K562 (cell line): ENCODE measurements around the gene TBRG1. TPM values are rescaled to one million over a fixed set of nuclear protein-coding genes. Genes with fewer than 3 reads are reported as not detected.

Experiments
- ELF1 ChIP-seq: fragments of 200-800 bp; sonication (Bioruptor generic); IDR thresholded peaks from 2 replicates; pipeline ENCODE4 v1.6.1; 2016; ENCODE audit warnings: missing genetic modification characterization, missing compliant biosample characterization
- ESRRB ChIP-seq: fragments of 250-450 bp; sonication (Bioruptor Pico); IDR thresholded peaks from 2 replicates; pipeline ENCODE4 v1.5.0; 2020; ENCODE audit warnings: mild to moderate bottlenecking, moderate library complexity, borderline replicate concordance
- ETV5 ChIP-seq: sonication (generic); formaldehyde crosslinking; IDR thresholded peaks from 2 replicates; pipeline ENCODE4 v1.4.0; 2020; ENCODE audit warnings: low read depth, mild to moderate bottlenecking, missing genetic modification reagents
- FOSL1 ChIP-seq: fragments of 200-800 bp; sonication (Bioruptor generic); conservative IDR thresholded peaks from 2 replicates; pipeline ENCODE4 v1.6.1; 2016; ENCODE audit warnings: missing genetic modification characterization, missing compliant biosample characterization
- HCFC1 ChIP-seq: IDR thresholded peaks from 2 replicates; pipeline ENCODE4 v1.6.1; 2012; ENCODE audit warnings: low read depth, low read length, improper control_type of control experiment
- HIVEP1 ChIP-seq: fragments of 250-450 bp; sonication (Bioruptor Pico); IDR thresholded peaks from 2 replicates; pipeline ENCODE4 v1.4.0; 2020; ENCODE audit warnings: mild to moderate bottlenecking
- ILF3 ChIP-seq: fragments of 450-650 bp; IDR thresholded peaks from 2 replicates; pipeline ENCODE4 v1.6.1; 2018; ENCODE audit warnings: antibody characterized with exemption, mild to moderate bottlenecking, moderate library complexity, borderline replicate concordance
- LEF1 ChIP-seq: fragments of 450-650 bp; IDR thresholded peaks from 2 replicates; pipeline ENCODE4 v1.6.1; 2016; ENCODE audit warnings: mild to moderate bottlenecking
- MAFG ChIP-seq: fragments of 450-650 bp; conservative IDR thresholded peaks from 2 replicates; pipeline ENCODE4 v1.6.1; 2016; ENCODE audit warnings: missing genetic modification characterization, missing compliant biosample characterization
- MCM2 ChIP-seq: fragments of 450-650 bp; IDR thresholded peaks from 2 replicates; pipeline ENCODE4 v1.6.1; 2017; ENCODE audit warnings: low read depth, mild to moderate bottlenecking
- NCOA4 ChIP-seq: fragments of 450-650 bp; IDR thresholded peaks from 2 replicates; pipeline ENCODE4 v1.6.1; 2018; ENCODE audit warnings: mild to moderate bottlenecking; ENCODE audit not compliant: partially characterized antibody
- NUFIP1 ChIP-seq: fragments of 450-650 bp; IDR thresholded peaks from 2 replicates; pipeline ENCODE4 v1.6.1; 2018; ENCODE audit not compliant: partially characterized antibody
- OTX1 ChIP-seq: fragments of 450-650 bp; formaldehyde crosslinking; IDR thresholded peaks from 2 replicates; pipeline ENCODE4 v1.4.0; 2022; ENCODE audit warnings: mild to moderate bottlenecking
- PHB2 ChIP-seq: fragments of 450-650 bp; IDR thresholded peaks from 2 replicates; pipeline ENCODE4 v1.6.1; 2017; ENCODE audit warnings: low read depth
- RBFOX2 ChIP-seq: fragments of 200-400 bp; formaldehyde crosslinking; IDR thresholded peaks from 2 replicates; pipeline ENCODE4 v1.6.1; 2017; ENCODE audit warnings: low read depth, mild to moderate bottlenecking, low read length, moderate library complexity
- SAFB2 ChIP-seq: fragments of 200-400 bp; formaldehyde crosslinking; IDR thresholded peaks from 2 replicates; pipeline ENCODE4 v1.6.1; 2018; ENCODE audit warnings: borderline replicate concordance, low read length, low read depth, moderate library complexity; ENCODE audit not compliant: severe bottlenecking
- SREBF2 ChIP-seq: sonication (generic); formaldehyde crosslinking; IDR thresholded peaks from 2 replicates; pipeline ENCODE4 v1.4.0; 2020; ENCODE audit warnings: mild to moderate bottlenecking, missing genetic modification reagents
- STAT6 ChIP-seq: sonication (generic); formaldehyde crosslinking; IDR thresholded peaks from 2 replicates; pipeline ENCODE4 v1.8.1; 2023; ENCODE audit warnings: mild to moderate bottlenecking, missing genetic modification reagents
- UBTF ChIP-seq, 2 experiments: IDR thresholded peaks; 2 replicates each; pipeline ENCODE4 v1.6.1; 2012; ENCODE audit warnings: improper control_type of control experiment in 2 of 2, low read depth in 2 of 2, low read length in 2 of 2, borderline replicate concordance in 1 of 2
- VEZF1 ChIP-seq: fragments of 200-800 bp; sonication (Bioruptor generic); IDR thresholded peaks from 2 replicates; pipeline ENCODE4 v1.6.1; 2017; ENCODE audit warnings: missing genetic modification characterization, missing compliant biosample characterization
- ZKSCAN1 ChIP-seq: fragments of 150-350 bp; IDR thresholded peaks from 2 replicates; pipeline ENCODE4 v1.6.1; 2016; ENCODE audit warnings: low read depth, low read length
- ZNF133 ChIP-seq: fragments of 250-450 bp; sonication (Bioruptor Pico); IDR thresholded peaks from 2 replicates; pipeline ENCODE4 v1.4.0; 2020; ENCODE audit warnings: mild to moderate bottlenecking
- ZNF184 ChIP-seq: sonication (generic); formaldehyde crosslinking; IDR thresholded peaks from 2 replicates; pipeline ENCODE4 v1.5.0; 2020; ENCODE audit warnings: missing genetic modification reagents
- polyA plus RNA-seq, 8 experiments: library from polyadenylated mRNA; depleted of rRNA in 4 of 8; stranded (reverse) in 5 of 8; unstranded in 3 of 8; fragments of >200 nt; fragmentation: Nextera tagmentation in 2 of 8; fragmentation: Illumina TruSeq in 1 of 8; extraction: Ambion mirVana in 2 of 8; extraction: Trizol in 1 of 8; gene quantifications; 2 replicates each; pipeline versions ENCODE4 v1.2.1 to v1.2.3, GENCODE V29; 2011 to 2014; ENCODE audit warnings: inconsistent platforms in 1 of 8, missing spikeins in 1 of 8
- total RNA-seq, 7 experiments: library from RNA; depleted of rRNA in 6 of 7; stranded (reverse); fragments of >200 nt in 6 of 7; fragmentation: Illumina TruSeq in 2 of 7; extraction: Trizol in 2 of 7; gene quantifications; 2 replicates each; pipeline versions ENCODE4 v1.2.1 to v1.2.3, GENCODE V29; 2011 to 2021; ENCODE audit warnings: low replicate concordance in 1 of 7

The TBRG1 gene
- total and polyA plus RNA-seq, 9 of the 15 experiments (the other 6 are each of a cell fraction or from before 2014, with no cell fraction given): 8.7 to 30.0 (median 20.2) TPM

GRCh38 chr11:124644426-124645280 is 22.0 kb downstream of the TBRG1 start (continued):
- TF ChIP-seq MAFG (tag): no peak
- TF ChIP-seq NCOA4: no peak
- no peak for TF ChIP-seq LEF1
- no peak for TF ChIP-seq SREBF2
- TF ChIP-seq ZNF133 (CRISPR knock-in tag): no peak
- TF ChIP-seq STAT6 (CRISPR knock-in tag): no peak
- TF ChIP-seq ELF1 (tag): no peak
- TF ChIP-seq FOSL1 (tag): no peak
- TF ChIP-seq OTX1 (CRISPR knock-in tag): no peak
- no peak for TF ChIP-seq RBFOX2
- no peak for TF ChIP-seq ZNF184
- TF ChIP-seq VEZF1: peak; percentile 25
- TF ChIP-seq HIVEP1 (CRISPR knock-in tag): no peak
- no peak for TF ChIP-seq HCFC1
- no peak for TF ChIP-seq UBTF (IDR thresholded peaks at IDR 0.05; ENCODE audit: borderline replicate concordance in 1 of 2, low read depth in 2 of 2, low read length in 2 of 2)
- TF ChIP-seq ETV5 (CRISPR knock-in tag): no peak
- no peak for TF ChIP-seq PHB2
- no peak for TF ChIP-seq SAFB2
- TF ChIP-seq ILF3: no peak
- TF ChIP-seq ESRRB (CRISPR knock-in tag): no peak
- no peak for TF ChIP-seq MCM2
- no peak for TF ChIP-seq ZKSCAN1
- no peak for TF ChIP-seq NUFIP1
